ENCODE measurements around the gene SLC22A23. TPM values are rescaled to one million over a fixed set of nuclear protein-coding genes. Genes with fewer than 3 reads are reported as not detected.

The SLC22A23 gene
- total RNA-seq, 6 donors from 2014 or later: 18.2 to 73.1 (median 28.3) TPM

DNA sequence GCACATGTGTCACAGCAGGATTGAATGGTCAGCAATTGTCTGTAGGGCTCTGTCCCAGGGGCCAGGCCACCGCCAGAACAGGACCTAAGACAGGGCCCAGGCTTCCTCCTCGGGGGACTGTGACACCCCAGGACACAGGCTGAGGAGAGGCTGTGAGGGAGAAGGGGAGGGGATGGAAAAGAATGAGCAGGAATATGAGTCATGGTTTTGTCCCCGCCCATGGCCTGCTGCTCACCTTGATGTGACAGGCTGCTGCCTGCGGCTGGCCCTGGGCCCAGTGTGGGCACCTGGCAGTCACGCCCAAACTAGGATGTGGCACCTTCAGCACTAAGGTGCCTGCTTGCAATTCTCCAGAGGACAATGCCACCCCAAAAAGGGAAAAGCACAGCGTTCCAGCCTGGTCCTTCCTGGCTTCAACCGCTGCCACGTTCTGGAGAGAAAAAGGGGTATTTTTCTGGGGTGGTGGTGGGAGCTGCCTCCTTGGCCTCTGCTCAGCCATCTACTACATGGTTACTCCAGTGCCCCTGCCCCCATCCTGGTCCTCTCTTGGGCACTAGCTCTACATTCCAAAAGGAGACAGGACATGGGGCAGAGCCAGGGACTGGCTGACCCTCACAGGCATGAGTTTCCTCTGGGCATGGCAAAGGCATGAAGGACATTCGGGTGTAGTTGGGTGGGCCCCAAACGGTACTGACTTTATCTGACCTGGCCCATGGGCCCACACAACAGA lies 93.4 kb downstream of the SLC22A23 start:
- H3K9me3 ChIP-seq: no peaks in the 10 kb centered on the region
- WGBS, 2 donors: 77 to 80% methylated on average over 8 to 10 of the region's 10 CpGs
- DNase-seq (peak; percentile 90 to 92), ATAC-seq (ENCODE audit: low FRiP score in 2 of 2) (peak; percentile 46 to 89)
- peaks cover 0 to 20% (median 9%) of the 10 kb centered on the region in 4 donors for H3K4me1 ChIP-seq
- H3K27me3 ChIP-seq: no peaks in the 10 kb centered on the region
- no peaks in the 10 kb centered on the region for H3K36me3 ChIP-seq
- H3K27ac ChIP-seq: peak overlapping the region; percentile 31 to 66 (median 34)
- TF ChIP-seq, protein P1, sequence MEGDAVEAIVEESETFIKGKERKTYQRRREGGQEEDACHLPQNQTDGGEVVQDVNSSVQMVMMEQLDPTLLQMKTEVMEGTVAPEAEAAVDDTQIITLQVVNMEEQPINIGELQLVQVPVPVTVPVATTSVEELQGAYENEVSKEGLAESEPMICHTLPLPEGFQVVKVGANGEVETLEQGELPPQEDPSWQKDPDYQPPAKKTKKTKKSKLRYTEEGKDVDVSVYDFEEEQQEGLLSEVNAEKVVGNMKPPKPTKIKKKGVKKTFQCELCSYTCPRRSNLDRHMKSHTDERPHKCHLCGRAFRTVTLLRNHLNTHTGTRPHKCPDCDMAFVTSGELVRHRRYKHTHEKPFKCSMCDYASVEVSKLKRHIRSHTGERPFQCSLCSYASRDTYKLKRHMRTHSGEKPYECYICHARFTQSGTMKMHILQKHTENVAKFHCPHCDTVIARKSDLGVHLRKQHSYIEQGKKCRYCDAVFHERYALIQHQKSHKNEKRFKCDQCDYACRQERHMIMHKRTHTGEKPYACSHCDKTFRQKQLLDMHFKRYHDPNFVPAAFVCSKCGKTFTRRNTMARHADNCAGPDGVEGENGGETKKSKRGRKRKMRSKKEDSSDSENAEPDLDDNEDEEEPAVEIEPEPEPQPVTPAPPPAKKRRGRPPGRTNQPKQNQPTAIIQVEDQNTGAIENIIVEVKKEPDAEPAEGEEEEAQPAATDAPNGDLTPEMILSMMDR (IDR thresholded peaks at IDR 0.05): no peak
- TF ChIP-seq POLR2AphosphoS5 (IDR thresholded peaks at IDR 0.05) (peak in 1 of 2 donors; percentile 28), EP300 (IDR thresholded peaks at IDR 0.05) (peak in 1 of 4 donors; percentile 21), POLR2A (IDR thresholded peaks at IDR 0.05) (no peak)
- H3K4me3 ChIP-seq: no peak overlapping the region

DNA sequence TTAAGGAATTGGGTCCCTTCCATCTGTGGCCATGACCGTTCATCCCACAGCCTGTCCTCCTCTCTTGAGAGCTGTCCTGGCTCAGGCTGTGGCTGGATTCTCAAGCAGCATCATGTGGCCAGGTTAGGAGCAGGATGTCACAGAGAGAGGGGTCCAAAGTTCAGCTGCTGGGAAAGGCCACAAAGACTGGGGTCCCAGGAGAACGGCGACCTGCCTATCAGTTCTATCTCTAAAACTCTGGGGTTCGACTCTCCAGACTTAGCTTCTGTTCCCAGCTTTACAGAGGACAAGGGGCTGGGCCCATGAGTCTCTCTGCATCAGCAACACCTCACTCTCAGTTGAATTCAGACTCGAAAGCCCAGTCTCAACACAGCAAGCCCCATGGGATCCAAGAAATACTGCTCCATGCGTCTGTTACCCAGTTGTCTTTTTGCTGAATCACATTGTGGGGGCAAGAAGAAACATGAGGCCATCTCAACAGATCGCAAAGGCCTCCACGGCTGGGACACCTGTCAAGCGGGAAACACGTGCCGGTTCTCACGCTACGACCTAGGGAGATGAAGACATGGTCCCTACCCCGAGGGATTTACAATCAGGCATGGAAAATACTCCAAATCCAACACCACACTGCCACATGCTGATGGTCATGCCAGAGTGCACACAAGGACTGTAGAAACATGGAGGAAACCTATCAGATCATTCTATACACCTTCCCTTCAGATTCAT lies 95.4 kb downstream of the SLC22A23 start:
- H3K4me3 ChIP-seq: no peak overlapping the region
- no peak for DNase-seq
- H3K27ac ChIP-seq: no peak overlapping the region
- no peaks in the 10 kb centered on the region for H3K9me3 ChIP-seq
- WGBS, 2 donors: 80 to 86% methylated on average over 14 of the region's 14 CpGs
- TF ChIP-seq, protein P1 (IDR thresholded peaks at IDR 0.05): no peak
- TF ChIP-seq POLR2AphosphoS5 (IDR thresholded peaks at IDR 0.05) (no peak), EP300 (IDR thresholded peaks at IDR 0.05) (no peak), POLR2A (IDR thresholded peaks at IDR 0.05) (no peak)
- H3K4me1 ChIP-seq: peaks cover 11 to 36% (median 22%) of the 10 kb centered on the region in 4 donors
- no peaks in the 10 kb centered on the region for H3K36me3 ChIP-seq
- H3K27me3 ChIP-seq: no peaks in the 10 kb centered on the region
- no peak for ATAC-seq (ENCODE audit: low FRiP score in 2 of 2)

DNA sequence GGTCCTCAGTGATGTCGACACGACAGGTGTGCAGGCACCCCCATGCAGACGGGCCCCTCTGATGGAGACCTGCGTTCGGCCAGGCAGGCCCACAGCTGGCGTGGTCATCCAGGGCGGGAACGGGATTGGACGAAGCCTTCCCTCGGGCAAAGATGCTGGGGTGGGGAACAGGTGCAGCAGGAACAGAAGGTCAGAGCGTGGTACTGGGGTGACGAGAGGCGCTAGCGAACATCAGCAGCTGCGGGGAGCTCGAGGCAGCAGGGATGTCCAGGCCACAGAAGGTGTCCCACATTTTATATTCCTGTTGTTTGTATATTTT lies 96.2 kb downstream of the SLC22A23 start:
- TF ChIP-seq, protein P1 (IDR thresholded peaks at IDR 0.05): no peak
- TF ChIP-seq POLR2A (IDR thresholded peaks at IDR 0.05): no peak
- no peak for TF ChIP-seq POLR2AphosphoS5 (IDR thresholded peaks at IDR 0.05)
- TF ChIP-seq EP300 (IDR thresholded peaks at IDR 0.05): no peak
- no peaks in the 10 kb centered on the region for H3K9me3 ChIP-seq
- H3K27me3 ChIP-seq: no peaks in the 10 kb centered on the region
- 91 to 97% methylated on average over 16 of the region's 16 CpGs for WGBS, 2 donors
- no peak overlapping the region for H3K4me3 ChIP-seq
- DNase-seq (no peak), ATAC-seq (ENCODE audit: low FRiP score in 2 of 2) (no peak)
- H3K36me3 ChIP-seq: no peaks in the 10 kb centered on the region
- H3K27ac ChIP-seq: no peak overlapping the region
- H3K4me1 ChIP-seq: peaks cover 15 to 40% (median 27%) of the 10 kb centered on the region in 4 donors

DNA sequence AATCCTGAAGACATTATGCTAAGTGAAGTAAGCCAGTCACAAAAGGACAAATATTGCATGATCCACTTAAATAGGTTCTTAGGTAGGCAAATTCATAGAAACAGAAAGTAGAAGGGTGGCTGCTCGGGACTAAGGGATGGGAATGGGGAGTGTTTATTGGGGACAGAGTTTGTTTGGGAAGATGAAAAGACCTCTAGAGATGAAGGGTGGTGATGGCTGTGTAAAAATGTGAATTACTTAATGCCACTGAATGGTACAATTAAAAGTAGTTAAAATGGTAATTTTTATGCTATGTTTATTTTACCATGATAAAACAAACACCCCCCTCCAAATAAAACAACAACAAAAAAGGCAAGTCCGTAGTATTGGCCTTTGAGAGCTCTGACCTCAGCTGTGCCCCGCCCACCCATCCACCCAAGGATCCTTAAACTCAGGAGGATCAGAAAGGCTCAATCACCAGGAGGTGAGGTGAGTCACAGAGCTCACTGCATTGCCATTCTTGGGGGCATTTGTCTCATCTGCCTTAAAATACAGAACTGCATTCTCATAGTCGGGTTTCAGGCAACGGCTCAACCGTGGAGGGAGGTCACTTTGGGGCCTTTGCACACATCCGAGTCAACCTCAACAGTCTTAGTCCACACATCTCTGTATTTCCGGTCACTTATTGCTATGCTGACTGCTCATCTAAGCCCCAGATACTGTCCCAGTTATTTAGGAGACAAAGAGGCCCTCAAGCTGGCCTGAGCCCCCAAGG lies 96.7 kb downstream of the SLC22A23 start:
- WGBS, 2 donors: 88 to 92% methylated on average over 7 to 8 of the region's 8 CpGs

More for the DNA sequence above, 96.7 kb downstream of the SLC22A23 start:
- H3K36me3 ChIP-seq: no peaks in the 10 kb centered on the region
- DNase-seq (no peak), ATAC-seq (ENCODE audit: low FRiP score in 2 of 2) (no peak)
- H3K9me3 ChIP-seq: no peaks in the 10 kb centered on the region
- H3K4me1 ChIP-seq: peaks cover 21 to 44% (median 32%) of the 10 kb centered on the region in 4 donors
- no peaks in the 10 kb centered on the region for H3K27me3 ChIP-seq
- no peak overlapping the region for H3K4me3 ChIP-seq
- H3K27ac ChIP-seq: no peak overlapping the region
- TF ChIP-seq POLR2AphosphoS5 (IDR thresholded peaks at IDR 0.05) (no peak), EP300 (IDR thresholded peaks at IDR 0.05) (no peak), POLR2A (IDR thresholded peaks at IDR 0.05) (no peak)
- TF ChIP-seq, protein P1 (IDR thresholded peaks at IDR 0.05): no peak
